A549 (cell line): ENCODE results near the gene PLCB4. TPM values are rescaled to one million over a fixed set of nuclear protein-coding genes. Genes with fewer than 3 reads are reported as not detected.

Source experiments
- ATAC-seq, 2 experiments: fragments of 200-7000 bp in 1 of 2; fragments of >200 bp in 1 of 2; cut with Nextera tagmentation in 1 of 2; cut with Tn5 transposase in 1 of 2; 3 replicates each; pipeline versions ENCODE4 v1.8.0 to v1.9.1; 2018 to 2020; ENCODE audit warnings: mild to moderate bottlenecking in 1 of 2, moderate library complexity in 1 of 2
- CTCF ChIA-PET: fragments of 300-600 bp; sonication (Branson Sonifier 250); formaldehyde crosslinking; extraction: SDS; loops from one replicate; lab custom pipeline; 2021; ENCODE audit warnings: antibody characterized with exemption, inconsistent platforms; lab: Yijun Ruan, JAX
- POLR2A ChIA-PET: fragments of 350-600 bp; formaldehyde crosslinking; extraction: SDS; loops from one replicate; lab custom pipeline; 2021; ENCODE audit warnings: antibody characterized with exemption, inconsistent platforms; lab: Yijun Ruan, JAX
- DNase-seq, 2 experiments: peaks; one replicate each; pipeline versions ENCODE4 v3.0.0 to v3.0.0-alpha.2; 2011 to 2016; ENCODE audit warnings: low read depth in 1 of 2, low spot score in 1 of 2
- FAIRE-seq: peaks from 2 replicates; lab custom pipeline; 2011; peaks lifted over from hg19 to GRCh38; lab: Jason Lieb, UNC
- H3K27ac ChIP-seq, 2 experiments: fragments of >200 bp; sonication (Bioruptor Twin); formaldehyde crosslinking; 3 replicates each; pipeline ENCODE4 v1.5.1; 2016 to 2017
- H3K4me1 ChIP-seq: fragments of >200 bp; sonication (Bioruptor Twin); formaldehyde crosslinking; 3 replicates; pipeline ENCODE4 v1.6.1; 2016
- H3K4me2 ChIP-seq: fragments of >200 bp; sonication (Bioruptor Twin); formaldehyde crosslinking; 3 replicates; pipeline ENCODE4 v1.6.1; 2016
- H3K4me3 ChIP-seq: fragments of >200 bp; sonication (Bioruptor Twin); formaldehyde crosslinking; 3 replicates; pipeline ENCODE4 v1.5.1; 2016
- H3K9me3 ChIP-seq: fragments of >200 bp; sonication (Bioruptor Twin); formaldehyde crosslinking; 3 replicates; pipeline ENCODE4 v1.6.1; 2016
- ATOH8 ChIP-seq: fragments of 250-450 bp; sonication (Bioruptor Pico); IDR thresholded peaks from 2 replicates; pipeline ENCODE4 v1.5.0; 2020; ENCODE audit warnings: low read depth, mild to moderate bottlenecking, moderate library complexity
- BCL3 ChIP-seq: fragments of >200 bp; sonication (Bioruptor Twin); formaldehyde crosslinking; IDR thresholded peaks from 3 replicates; pipeline ENCODE4 v1.6.1; 2016
- CEBPB ChIP-seq, 2 experiments: fragments of >200 bp in 1 of 2; sonication (Bioruptor Twin) in 1 of 2; formaldehyde crosslinking in 1 of 2; IDR thresholded peaks; 2 replicates each; pipeline ENCODE4 v1.6.1; 2012 to 2016
- CHD2 ChIP-seq: fragments of 150-350 bp; IDR thresholded peaks from 2 replicates; pipeline ENCODE4 v1.6.1; 2014; ENCODE audit warnings: low read length; ENCODE audit not compliant: partially characterized antibody
- CHD4 ChIP-seq: fragments of 200-600 bp; sonication (generic); IDR thresholded peaks from 2 replicates; pipeline ENCODE4 v1.6.1; 2016; ENCODE audit warnings: antibody characterized with exemption, mild to moderate bottlenecking, borderline replicate concordance
- CTCF ChIP-seq: fragments of >200 bp; sonication (Bioruptor Twin); formaldehyde crosslinking; IDR thresholded peaks from 3 replicates; pipeline ENCODE4 v1.5.1; 2016
- E2F6 ChIP-seq: IDR thresholded peaks from 2 replicates; pipeline ENCODE4 v1.6.1; 2012; ENCODE audit warnings: low read depth, borderline replicate concordance
- EHMT2 ChIP-seq: fragments of 200-600 bp; sonication (generic); IDR thresholded peaks from 2 replicates; pipeline ENCODE4 v1.6.1; 2016; ENCODE audit warnings: antibody characterized with exemption, low read depth, mild to moderate bottlenecking, moderate library complexity
- ESRRA ChIP-seq: fragments of 150-350 bp; IDR thresholded peaks from 2 replicates; pipeline ENCODE4 v1.6.1; 2014; ENCODE audit warnings: mild to moderate bottlenecking, low read length, borderline replicate concordance
- FOSB ChIP-seq: fragments of 250-450 bp; sonication (Bioruptor Pico); IDR thresholded peaks from 2 replicates; pipeline ENCODE4 v1.5.0; 2020; ENCODE audit warnings: mild to moderate bottlenecking, moderate library complexity
- FOSL2 ChIP-seq, 2 experiments: fragments of 450-650 bp in 1 of 2; fragments of >200 bp in 1 of 2; sonication (Bioruptor Twin) in 1 of 2; formaldehyde crosslinking; IDR thresholded peaks; 2 replicates each; pipeline versions ENCODE4 v1.5.0 to v1.6.1; 2016 to 2020; ENCODE audit warnings: mild to moderate bottlenecking in 1 of 2, moderate library complexity in 1 of 2
- HDAC2 ChIP-seq: fragments of 200-600 bp; sonication (generic); IDR thresholded peaks from 2 replicates; pipeline ENCODE4 v1.6.1; 2016
- HMGXB4 ChIP-seq: fragments of 250-450 bp; sonication (Bioruptor Pico); IDR thresholded peaks from 2 replicates; pipeline ENCODE4 v1.5.0; 2021; ENCODE audit warnings: mild to moderate bottlenecking, moderate library complexity, borderline replicate concordance
- HOXB13 ChIP-seq: fragments of 250-450 bp; sonication (Bioruptor Pico); IDR thresholded peaks from 2 replicates; pipeline ENCODE4 v1.5.0; 2020; ENCODE audit warnings: low read depth, mild to moderate bottlenecking, moderate library complexity
- HOXB5 ChIP-seq: fragments of 250-450 bp; sonication (Bioruptor Pico); IDR thresholded peaks from 2 replicates; pipeline ENCODE4 v1.5.0; 2020; ENCODE audit warnings: mild to moderate bottlenecking, moderate library complexity
- KDM1A ChIP-seq: fragments of 200-600 bp; sonication (generic); IDR thresholded peaks from 2 replicates; pipeline ENCODE4 v1.6.1; 2016; ENCODE audit warnings: low read depth, mild to moderate bottlenecking
- KDM5A ChIP-seq: fragments of 200-600 bp; sonication (generic); IDR thresholded peaks from 2 replicates; pipeline ENCODE4 v1.6.1; 2016; ENCODE audit warnings: antibody characterized with exemption, mild to moderate bottlenecking
- MAFK ChIP-seq: fragments of 450-650 bp; IDR thresholded peaks from 2 replicates; pipeline ENCODE4 v1.6.1; 2014; ENCODE audit not compliant: partially characterized antibody
- PBX3 ChIP-seq: IDR thresholded peaks from 2 replicates; pipeline ENCODE4 v1.6.1; 2012
- RAD21 ChIP-seq, 2 experiments: fragments of >200 bp in 1 of 2; sonication (Bioruptor Twin) in 1 of 2; formaldehyde crosslinking in 1 of 2; IDR thresholded peaks in 1 of 2; conservative IDR thresholded peaks in 1 of 2; 2 replicates in 1 of 2; 3 replicates in 1 of 2; pipeline ENCODE4 v1.6.1; 2012 to 2018; ENCODE audit warnings: inconsistent platforms in 1 of 2
- RARB ChIP-seq: fragments of 250-450 bp; sonication (Bioruptor Pico); IDR thresholded peaks from 2 replicates; pipeline ENCODE4 v1.8.0; 2021; ENCODE audit warnings: mild to moderate bottlenecking, moderate library complexity
- RNF2 ChIP-seq: fragments of 200-600 bp; sonication (generic); IDR thresholded peaks from 2 replicates; pipeline ENCODE4 v1.6.1; 2016; ENCODE audit warnings: low read depth, mild to moderate bottlenecking, antibody characterized with exemption, moderate library complexity, borderline replicate concordance
- SMC3 ChIP-seq: fragments of >200 bp; sonication (Bioruptor Twin); formaldehyde crosslinking; IDR thresholded peaks from 3 replicates; pipeline ENCODE4 v1.6.1; 2018; ENCODE audit warnings: inconsistent platforms
- TFCP2L1 ChIP-seq: fragments of 250-450 bp; sonication (Bioruptor Pico); IDR thresholded peaks from 2 replicates; pipeline ENCODE4 v1.5.0; 2021; ENCODE audit warnings: mild to moderate bottlenecking
- USF2 ChIP-seq: fragments of 450-650 bp; IDR thresholded peaks from 2 replicates; pipeline ENCODE4 v1.6.1; 2014; ENCODE audit warnings: antibody characterized with exemption
- ZC3H11A ChIP-seq: fragments of 450-650 bp; IDR thresholded peaks from 2 replicates; pipeline ENCODE4 v1.6.1; 2014; ENCODE audit warnings: antibody characterized with exemption, mild to moderate bottlenecking
- ZFP36 ChIP-seq: fragments of 450-650 bp; IDR thresholded peaks from 2 replicates; pipeline ENCODE4 v1.6.1; 2014; ENCODE audit warnings: borderline replicate concordance; ENCODE audit not compliant: partially characterized antibody
- ZNF302 ChIP-seq: fragments of 250-450 bp; sonication (Bioruptor Pico); IDR thresholded peaks from 2 replicates; pipeline ENCODE4 v1.9.0; 2021; ENCODE audit warnings: inconsistent platforms, mild to moderate bottlenecking, moderate library complexity
- WGBS: methylation state at CpG from one replicate; pipeline ENCODE4 v1.1.6; 2017; ENCODE audit errors: missing lambda C conversion rate; 5-methylcytosine and 5-hydroxymethylcytosine counted together
- polyA minus RNA-seq: library from RNA; depleted of rRNA, polyadenylated mRNA; stranded (reverse); fragments of >200 nt; gene quantifications from 2 replicates; pipeline ENCODE4 v1.2.3, GENCODE V29; 2011; rRNA and poly(A)+ RNA removed
- polyA plus RNA-seq, 4 experiments: library from polyadenylated mRNA; depleted of rRNA in 3 of 4; stranded (reverse); fragments of >200 nt; fragmentation: RNase III in 1 of 4; extraction: RNeasy Plus Mini Kit Qiagen cat#74134 plus additional on column Dnase treatment in 1 of 4; gene quantifications; 2 replicates in 3 of 4; 3 replicates in 1 of 4; pipeline ENCODE4 v1.2.3, GENCODE V29; 2011 to 2017

Gene PLCB4
- polyA plus RNA-seq (2011; rRNA removed), result 24.0 and 32.1 TPM in 2 replicates
- 6.6 and 7.5 TPM in 2 replicates for polyA plus RNA-seq (2012; cell fraction: cytosol; rRNA removed)
- polyA plus RNA-seq (2012; cell fraction: nucleus; rRNA removed), result 9.0 and 12.0 TPM in 2 replicates
- polyA plus RNA-seq (2017; fragmentation: RNase III; extraction: RNeasy Plus Mini Kit Qiagen cat#74134 plus additional on column Dnase treatment), result 17.1 to 21.4 TPM (median 21.2 TPM) in 3 replicates
- polyA minus RNA-seq, result 21.0 and 23.4 TPM in 2 replicates

- ATAC-seq, result peak; percentile 54 to 65
- WGBS, result 1% methylated on average over 49 of the region's 75 CpGs
- Histone ChIP-seq H3K4me1 (peaks cover 60% of the 10 kb centered on the region), H3K4me3 (peak within 1 kb of the TSS; percentile 85), H3K4me2 (peak within 1 kb of the TSS; percentile 79), H3K27ac (peak within 1 kb of the TSS; percentile 90 to 97), H3K9me3 (no peaks in the 10 kb centered on the region)
- ChIA-PET CTCF (interaction anchor here (0.6 to 8.7 kb wide), 3 partner anchors 215 to 310 kb away, joined by 8 to 42 read pairs (median 42); no protein-coding TSS in a partner anchor), POLR2A (interaction anchor here (1.0 to 1.5 kb wide), 6 partner anchors 21 to 279 kb away, joined by 3 to 6 read pairs (median 3); no protein-coding TSS in a partner anchor)
- peak; percentile 18 for FAIRE-seq
- peak; percentile 63 to 88 for DNase-seq
- TF ChIP-seq RNF2, result no peak
- no peak for TF ChIP-seq HOXB5 (CRISPR knock-in tag)
- no peak for TF ChIP-seq TFCP2L1
- no peak for TF ChIP-seq USF2
- TF ChIP-seq CHD4, result no peak
- TF ChIP-seq HDAC2, result peak; percentile 88; the same call in 1 of the 2 replicates
- TF ChIP-seq ZNF302 (CRISPR knock-in tag), result no peak
- 0 out of 2 replicates have a peak, but pooled peaks have one; percentile 41 for TF ChIP-seq ATOH8 (CRISPR knock-in tag)
- no peak for TF ChIP-seq FOSB (CRISPR knock-in tag)
- TF ChIP-seq HMGXB4 (CRISPR knock-in tag), result no peak
- peak; percentile 34; the same call in 1 of the 2 replicates for TF ChIP-seq PBX3
- TF ChIP-seq RARB, result no peak
- TF ChIP-seq RAD21 (conservative IDR thresholded peaks at IDR 0.05 in 1 of 2, IDR thresholded peaks at IDR 0.05 in 1 of 2), result peak in 1 of 2 experiments; percentile 13; a peak in 3 of 5 replicates
- TF ChIP-seq CHD2, result no peak
- TF ChIP-seq E2F6, result peak; percentile 35; the same call in 1 of the 2 replicates
- TF ChIP-seq CEBPB (IDR thresholded peaks at IDR 0.05), result 0 out of 4 replicates have a peak, but pooled peaks of 1 of the 2 experiments have one; percentile 7
- no peak for TF ChIP-seq CTCF
- TF ChIP-seq KDM1A, result no peak; the same call in 1 of the 2 replicates
- TF ChIP-seq ESRRA, result no peak
- TF ChIP-seq FOSL2 (IDR thresholded peaks at IDR 0.05), result no peak
- peak; percentile 59 for TF ChIP-seq FOSL2 (CRISPR knock-in tag; IDR thresholded peaks at IDR 0.05)
- TF ChIP-seq BCL3, result peak; percentile 21; the same call in 1 of the 3 replicates
- no peak for TF ChIP-seq ZFP36
- TF ChIP-seq MAFK, result no peak
- TF ChIP-seq HOXB13, result 0 out of 2 replicates have a peak, but pooled peaks have one; percentile 10
- peak; percentile 32; the same call in 1 of the 3 replicates for TF ChIP-seq SMC3
- no peak for TF ChIP-seq ZC3H11A
- TF ChIP-seq EHMT2, result no peak
- no peak for TF ChIP-seq KDM5A
These were observed at the start of gene PLCB4 for GRCh38 chr20:9068841-9069663. PLCB4 (plus strand) TSS chr20:9069087; CDS start chr20:9307815, 238,728 bp downstream.
